ENCODE results near the gene HCK. TPM values are rescaled to one million over a fixed set of nuclear protein-coding genes. Genes with fewer than 3 reads are reported as not detected.

Gene HCK
- total and polyA plus RNA-seq, 4 donors = 18.5 to 304 (median 61.2) TPM

DNA sequence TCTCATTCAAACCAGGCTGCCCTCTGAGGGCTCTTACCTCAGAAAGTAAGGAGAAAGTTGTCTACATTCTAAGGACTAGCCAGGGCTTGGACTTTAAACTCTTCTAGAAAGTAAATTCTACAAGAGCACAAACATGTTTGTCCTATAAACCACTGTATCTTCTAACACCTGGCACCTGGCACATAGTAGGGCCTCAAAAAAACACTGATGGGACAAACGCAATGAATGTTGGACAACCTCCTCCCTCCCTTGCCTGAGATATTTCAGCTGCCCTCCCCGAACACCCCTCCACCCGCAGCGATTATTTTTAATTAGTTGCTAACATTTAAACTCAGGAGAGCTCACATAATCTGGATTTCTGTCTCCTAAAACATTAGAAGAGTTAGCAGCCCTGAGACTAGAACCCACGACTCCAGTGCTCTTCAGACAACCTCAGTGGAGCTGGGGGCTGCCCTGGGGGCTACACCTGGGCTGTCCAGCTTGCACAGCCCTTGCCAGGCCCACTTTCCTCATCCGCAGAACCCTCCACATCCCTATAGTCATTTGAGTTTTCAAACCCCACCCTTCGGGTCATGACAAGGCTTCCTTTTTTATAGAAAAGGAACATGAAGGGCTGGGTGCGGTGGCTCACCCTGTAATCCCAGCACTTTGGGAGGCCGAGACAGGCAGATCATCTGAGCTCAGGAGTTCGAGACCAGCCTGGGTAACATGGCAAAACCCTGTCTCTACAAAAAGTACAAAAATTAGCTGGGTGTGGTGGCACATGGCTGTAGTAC is 4.9 kb downstream of the HCK start:
- ATAC-seq (ENCODE audit: insufficient read depth, low FRiP score) (no peak), DNase-seq (no peak)
- no peaks in the 10 kb centered on the region for H3K36me3 ChIP-seq (ENCODE audit: control insufficient read depth in 4 of 4, insufficient read depth in 4 of 4, low read length in 4 of 4)
- H3K4me1 ChIP-seq (ENCODE audit: control insufficient read depth in 5 of 5, insufficient read depth in 5 of 5, low read length in 5 of 5) = peaks cover 0 to 5% (median 0%) of the 10 kb centered on the region in 5 donors
- no peak overlapping the region for H3K9ac ChIP-seq (ENCODE audit: insufficient read depth in 1 of 2, low read length in 2 of 2)
- no peak overlapping the region for H3K27ac ChIP-seq (ENCODE audit: low read depth in 1 of 2, low read length in 1 of 2)
- TF ChIP-seq CTCF (IDR thresholded peaks at IDR 0.05; ENCODE audit: control extremely low read depth, extremely low read depth) = no peak
- peaks cover 0 to 4% (median 0%) of the 10 kb centered on the region in 4 donors for H3K9me3 ChIP-seq (ENCODE audit: control insufficient read depth in 4 of 4, insufficient read depth in 3 of 4, low read length in 3 of 4)
- H3K27me3 ChIP-seq (ENCODE audit: control insufficient read depth in 3 of 3, insufficient read depth in 3 of 3, low read length in 2 of 3) = peaks cover 4 to 40% (median 19%) of the 10 kb centered on the region in 3 donors
- WGBS, 2 donors = 68 to 71% methylated on average over 10 of the region's 10 CpGs
- no peak overlapping the region for H3K4me3 ChIP-seq

- Histone ChIP-seq H3K4me1 (ENCODE audit: control insufficient read depth in 5 of 5, insufficient read depth in 5 of 5, low read length in 5 of 5) (no peaks in the 10 kb centered on the region), H3K36me3 (ENCODE audit: control insufficient read depth in 4 of 4, insufficient read depth in 4 of 4, low read length in 4 of 4) (no peaks in the 10 kb centered on the region), H3K9me3 (ENCODE audit: control insufficient read depth in 4 of 4, insufficient read depth in 3 of 4, low read length in 3 of 4) (peaks cover 0 to 4% (median 0%) of the 10 kb centered on the region in 4 donors), H3K4me3 (no peak overlapping the region), H3K27me3 (ENCODE audit: control insufficient read depth in 3 of 3, insufficient read depth in 3 of 3, low read length in 2 of 3) (peaks cover 4 to 33% (median 17%) of the 10 kb centered on the region in 3 donors), H3K9ac (ENCODE audit: insufficient read depth in 1 of 2, low read length in 2 of 2) (no peak overlapping the region), H3K27ac (ENCODE audit: low read depth in 1 of 2, low read length in 1 of 2) (no peak overlapping the region)
- ATAC-seq (ENCODE audit: insufficient read depth, low FRiP score) (no peak), DNase-seq (no peak)
- TF ChIP-seq CTCF (IDR thresholded peaks at IDR 0.05; ENCODE audit: control extremely low read depth, extremely low read depth) = no peak
- 75 to 85% methylated on average over 8 of the region's 8 CpGs for WGBS, 2 donors
Observed at GRCh38 chr20:32057656-32058184, 5.7 kb downstream of the HCK start.

DNA sequence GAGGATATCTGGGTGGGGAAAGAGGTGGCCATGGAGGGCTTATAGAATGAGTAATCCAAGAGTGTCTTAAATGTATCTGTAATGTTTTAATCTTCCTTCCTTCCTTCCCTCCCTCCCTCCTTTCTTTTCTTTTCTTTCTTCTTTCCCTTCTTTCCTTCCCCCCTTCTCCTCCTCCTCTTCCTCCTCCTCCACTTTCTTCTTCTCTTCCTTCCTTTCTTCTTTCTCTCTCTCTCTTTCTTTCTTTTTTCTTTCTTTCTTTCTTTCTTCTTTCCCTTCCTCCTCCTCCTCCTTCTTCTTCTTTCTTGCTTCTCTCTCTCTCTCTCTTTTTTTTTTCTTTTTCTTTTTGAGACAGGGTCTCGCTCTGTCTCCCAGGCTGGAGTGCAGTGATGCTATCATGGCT is 7.1 kb downstream of the HCK start:
- Histone ChIP-seq H3K27me3 (ENCODE audit: control insufficient read depth in 3 of 3, insufficient read depth in 3 of 3, low read length in 2 of 3) (peaks cover 2 to 22% (median 4%) of the 10 kb centered on the region in 3 donors), H3K9ac (ENCODE audit: insufficient read depth in 1 of 2, low read length in 2 of 2) (no peak overlapping the region), H3K4me3 (no peak overlapping the region), H3K27ac (ENCODE audit: low read depth in 1 of 2, low read length in 1 of 2) (no peak overlapping the region), H3K4me1 (ENCODE audit: control insufficient read depth in 5 of 5, insufficient read depth in 5 of 5, low read length in 5 of 5) (no peaks in the 10 kb centered on the region), H3K9me3 (ENCODE audit: control insufficient read depth in 4 of 4, insufficient read depth in 3 of 4, low read length in 3 of 4) (peaks cover 0 to 4% (median 0%) of the 10 kb centered on the region in 4 donors), H3K36me3 (ENCODE audit: control insufficient read depth in 4 of 4, insufficient read depth in 4 of 4, low read length in 4 of 4) (no peaks in the 10 kb centered on the region)
- TF ChIP-seq CTCF (IDR thresholded peaks at IDR 0.05; ENCODE audit: control extremely low read depth, extremely low read depth) = no peak
- no peak for DNase-seq
- WGBS, 2 donors = 87 to 100% methylated on average over 1 of the region's 1 CpG
- ATAC-seq (ENCODE audit: insufficient read depth, low FRiP score) = no peak

Data from lung (tissue), 12 donors.